ENCODE results near the gene CPNE7. TPM values are rescaled to one million over a fixed set of nuclear protein-coding genes. Genes with fewer than 3 reads are reported as not detected.
"Not testable (repeated sequence)": the region's sequence is repeated elsewhere in the genome, so short reads cannot be mapped to it uniquely, and the experiment has no call there.

CPNE7 gene
- total RNA-seq, 1 donor from 2014 or later, result 11.5 TPM

DNA sequence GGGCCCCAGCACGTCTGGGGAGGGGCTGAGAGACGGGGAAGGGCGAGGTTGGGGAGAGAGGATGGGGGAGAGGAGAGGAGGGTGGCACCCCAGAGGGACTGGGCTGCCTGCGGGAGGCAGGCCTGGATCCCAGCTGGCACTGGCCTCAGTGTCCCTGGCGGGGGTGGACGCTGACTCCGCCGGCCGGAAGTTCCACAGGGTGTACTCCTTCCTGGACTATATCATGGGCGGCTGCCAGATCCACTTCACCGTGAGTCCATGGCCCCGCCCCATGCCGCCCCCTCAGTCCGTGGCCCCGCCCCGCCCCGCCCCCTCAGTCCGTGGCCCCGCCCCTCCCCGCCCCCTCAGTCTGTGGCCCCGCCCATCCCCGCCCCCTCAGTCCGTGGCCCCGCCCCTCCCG is 11.3 kb downstream of the CPNE7 start:
- Histone ChIP-seq H3K4me3 (ENCODE audit: low read depth, low read length) (no peak overlapping the region), H3K27me3 (ENCODE audit: control insufficient read depth, insufficient read depth, low read length) (no peaks in the 10 kb centered on the region), H3K36me3 (ENCODE audit: control insufficient read depth, insufficient read depth, low read length) (no peaks in the 10 kb centered on the region)
- TF ChIP-seq, protein P1, sequence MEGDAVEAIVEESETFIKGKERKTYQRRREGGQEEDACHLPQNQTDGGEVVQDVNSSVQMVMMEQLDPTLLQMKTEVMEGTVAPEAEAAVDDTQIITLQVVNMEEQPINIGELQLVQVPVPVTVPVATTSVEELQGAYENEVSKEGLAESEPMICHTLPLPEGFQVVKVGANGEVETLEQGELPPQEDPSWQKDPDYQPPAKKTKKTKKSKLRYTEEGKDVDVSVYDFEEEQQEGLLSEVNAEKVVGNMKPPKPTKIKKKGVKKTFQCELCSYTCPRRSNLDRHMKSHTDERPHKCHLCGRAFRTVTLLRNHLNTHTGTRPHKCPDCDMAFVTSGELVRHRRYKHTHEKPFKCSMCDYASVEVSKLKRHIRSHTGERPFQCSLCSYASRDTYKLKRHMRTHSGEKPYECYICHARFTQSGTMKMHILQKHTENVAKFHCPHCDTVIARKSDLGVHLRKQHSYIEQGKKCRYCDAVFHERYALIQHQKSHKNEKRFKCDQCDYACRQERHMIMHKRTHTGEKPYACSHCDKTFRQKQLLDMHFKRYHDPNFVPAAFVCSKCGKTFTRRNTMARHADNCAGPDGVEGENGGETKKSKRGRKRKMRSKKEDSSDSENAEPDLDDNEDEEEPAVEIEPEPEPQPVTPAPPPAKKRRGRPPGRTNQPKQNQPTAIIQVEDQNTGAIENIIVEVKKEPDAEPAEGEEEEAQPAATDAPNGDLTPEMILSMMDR (IDR thresholded peaks at IDR 0.05; ENCODE audit: insufficient read depth, low read length, poor library complexity, severe bottlenecking), result no peak
- no peak for DNase-seq (ENCODE audit: low read depth)

- not testable (repeated sequence) for DNase-seq (ENCODE audit: low read depth); H3K27me3 ChIP-seq (ENCODE audit: control insufficient read depth, insufficient read depth, low read length); H3K36me3 ChIP-seq (ENCODE audit: control insufficient read depth, insufficient read depth, low read length); H3K4me3 ChIP-seq (ENCODE audit: low read depth, low read length)
These were observed 12.1 kb downstream of the CPNE7 start for GRCh38 chr16:89587676-89588075.

DNA sequence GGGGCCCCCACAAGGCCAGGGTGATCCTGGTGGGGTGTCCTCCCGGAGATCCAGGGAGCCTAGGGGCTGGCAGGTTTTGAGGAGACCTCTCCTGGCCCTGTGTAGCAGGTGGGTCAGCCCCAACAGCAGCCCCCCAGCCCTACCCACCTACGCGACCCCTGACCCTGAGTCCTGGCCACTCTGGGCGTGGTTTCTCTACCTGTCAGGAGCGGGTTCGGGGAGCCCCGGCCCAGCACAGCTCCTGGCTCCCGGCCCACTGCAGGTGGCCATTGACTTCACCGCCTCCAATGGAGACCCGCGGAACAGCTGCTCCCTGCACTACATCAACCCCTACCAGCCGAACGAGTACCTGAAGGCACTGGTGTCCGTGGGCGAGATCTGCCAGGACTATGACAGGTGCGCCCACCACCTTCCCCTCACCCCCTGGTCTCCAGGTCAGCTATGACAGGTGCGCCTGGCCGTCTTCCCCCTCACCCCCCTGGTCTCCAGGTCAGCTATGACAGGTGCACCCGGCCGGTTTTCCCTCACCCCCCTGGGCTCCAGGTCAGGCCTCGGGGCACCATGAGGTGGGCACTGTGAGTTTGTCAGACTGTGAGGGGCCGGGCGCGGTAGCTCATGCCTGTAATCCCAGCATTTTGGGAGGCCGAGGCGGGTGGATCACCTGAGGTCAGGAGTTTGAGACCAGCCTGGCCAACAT is 13.0 kb downstream of the CPNE7 start:
- H3K36me3 ChIP-seq (ENCODE audit: control insufficient read depth, insufficient read depth, low read length), result no peaks in the 10 kb centered on the region
- no peaks in the 10 kb centered on the region for H3K27me3 ChIP-seq (ENCODE audit: control insufficient read depth, insufficient read depth, low read length)
- no peak for DNase-seq (ENCODE audit: low read depth)
- no peak overlapping the region for H3K4me3 ChIP-seq (ENCODE audit: low read depth, low read length)
- TF ChIP-seq, protein P1 (IDR thresholded peaks at IDR 0.05; ENCODE audit: insufficient read depth, low read length, poor library complexity, severe bottlenecking), result no peak

DNA sequence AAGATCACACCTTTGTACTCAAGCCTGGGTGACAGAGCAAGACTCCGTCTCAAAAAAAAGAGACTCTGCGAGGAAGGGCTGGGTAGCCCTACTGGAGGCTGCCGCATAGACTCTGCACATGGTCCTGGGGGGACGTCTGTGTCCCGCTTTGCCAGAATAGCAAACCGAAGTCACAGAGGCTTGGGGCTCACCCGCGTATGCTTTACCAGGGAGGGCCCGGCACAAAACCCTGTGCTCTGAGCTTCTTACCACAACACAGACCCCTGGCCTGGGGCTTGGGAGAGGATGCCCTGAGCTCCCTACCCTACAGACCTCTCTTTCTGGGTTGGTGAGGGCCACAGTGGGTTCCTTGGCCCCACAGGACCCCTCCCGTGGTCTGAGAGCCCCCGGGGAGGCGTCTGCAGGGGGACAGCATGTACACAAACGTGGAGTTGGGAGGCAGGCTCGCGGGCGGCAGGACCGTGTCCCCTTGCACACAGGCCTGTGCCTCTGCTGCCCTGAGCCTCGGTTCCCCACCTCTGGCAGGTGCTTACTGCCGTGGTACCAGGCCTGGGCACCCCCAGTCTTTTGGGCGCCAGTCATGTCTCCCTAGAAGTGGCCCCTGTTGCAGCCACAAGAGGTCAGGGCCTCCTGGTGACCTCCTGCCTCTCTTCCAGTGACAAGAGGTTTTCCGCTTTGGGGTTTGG is 13.8 kb downstream of the CPNE7 start:
- no peak for DNase-seq (ENCODE audit: low read depth)
- Histone ChIP-seq H3K36me3 (ENCODE audit: control insufficient read depth, insufficient read depth, low read length) (no peaks in the 10 kb centered on the region), H3K27me3 (ENCODE audit: control insufficient read depth, insufficient read depth, low read length) (no peaks in the 10 kb centered on the region), H3K4me3 (ENCODE audit: low read depth, low read length) (no peak overlapping the region)
- TF ChIP-seq, protein P1 (IDR thresholded peaks at IDR 0.05; ENCODE audit: insufficient read depth, low read length, poor library complexity, severe bottlenecking), result no peak

- Histone ChIP-seq H3K36me3 (ENCODE audit: control insufficient read depth, insufficient read depth, low read length) (no peaks in the 10 kb centered on the region), H3K27me3 (ENCODE audit: control insufficient read depth, insufficient read depth, low read length) (no peaks in the 10 kb centered on the region), H3K4me3 (ENCODE audit: low read depth, low read length) (no peak overlapping the region)
- DNase-seq (ENCODE audit: low read depth), result no peak
- TF ChIP-seq, protein P1 (IDR thresholded peaks at IDR 0.05; ENCODE audit: insufficient read depth, low read length, poor library complexity, severe bottlenecking), result no peak
These were observed 18.3 kb downstream of the CPNE7 start for GRCh38 chr16:89593841-89594240.

- TF ChIP-seq, protein P1 (IDR thresholded peaks at IDR 0.05; ENCODE audit: insufficient read depth, low read length, poor library complexity, severe bottlenecking), result no peak
- no peaks in the 10 kb centered on the region for H3K36me3 ChIP-seq (ENCODE audit: control insufficient read depth, insufficient read depth, low read length)
- H3K4me3 ChIP-seq (ENCODE audit: low read depth, low read length), result no peak overlapping the region
- no peaks in the 10 kb centered on the region for H3K27me3 ChIP-seq (ENCODE audit: control insufficient read depth, insufficient read depth, low read length)
- no peak for DNase-seq (ENCODE audit: low read depth)
These were observed 19.9 kb downstream of the CPNE7 start for GRCh38 chr16:89595330-89596060.
